ENCODE data around the gene RALGAPB. TPM values are rescaled to one million over a fixed set of nuclear protein-coding genes. Genes with fewer than 3 reads are reported as not detected.

RALGAPB gene
- total and polyA plus RNA-seq, 2 experiments from 2014 or later = 10.2 to 40.4 TPM

- H3K4me1 ChIP-seq (ENCODE audit: insufficient read depth) = no peaks in the 10 kb centered on the region
- H2AFZ ChIP-seq = no peak overlapping the region
- no peak overlapping the region for H3K4me2 ChIP-seq
- H3K27me3 Mint-ChIP-seq (ENCODE audit: insufficient read depth, low read depth, poor library complexity) = no peaks in the 10 kb centered on the region
- H3K4me3 Mint-ChIP-seq = no peak overlapping the region
- no peaks in the 10 kb centered on the region for H3K9me2 ChIP-seq (ENCODE audit: insufficient read depth)
- no peaks in the 10 kb centered on the region for H3K27me3 ChIP-seq (ENCODE audit: insufficient read depth)
- H3K36me3 ChIP-seq (ENCODE audit: insufficient read depth) = peaks cover 17% of the 10 kb centered on the region
- H3K9me3 Mint-ChIP-seq = no peaks in the 10 kb centered on the region
- DNase-seq (ENCODE audit: low spot score) (no peak), ATAC-seq (no peak)
- H4K20me1 ChIP-seq (replicated peaks; ENCODE audit: insufficient read depth) = no peaks in the 10 kb centered on the region
- H3K4me1 Mint-ChIP-seq = 0 out of 3 replicates have a peak, but pooled peaks cover 4% of the 10 kb centered on the region
- TF ChIP-seq CREB1 (CRISPR knock-in tag; IDR thresholded peaks at IDR 0.05; ENCODE audit: low read depth) (no peak), EZH2phosphoT487 (IDR thresholded peaks at IDR 0.05; ENCODE audit: unreplicated experiment) (no peak), POLR2AphosphoS5 (IDR thresholded peaks at IDR 0.05; ENCODE audit: low read depth) (no peak), ETS1 (IDR thresholded peaks at IDR 0.05) (no peak), REST (IDR thresholded peaks at IDR 0.05; ENCODE audit: unreplicated experiment) (no peak), ZNF462 (CRISPR knock-in tag; IDR thresholded peaks at IDR 0.05) (no peak), NANOG (IDR thresholded peaks at IDR 0.05; ENCODE audit: borderline replicate concordance) (no peak), EZH2 (IDR thresholded peaks at IDR 0.05; ENCODE audit: low read depth, unreplicated experiment) (no peak), ZNF331 (CRISPR knock-in tag; IDR thresholded peaks at IDR 0.05; ENCODE audit: low read depth) (no peak), STAT1 (IDR thresholded peaks at IDR 0.05; ENCODE audit: unreplicated experiment) (no peak), CTCF (conservative IDR thresholded peaks at IDR 0.05; ENCODE audit: low read depth in 2 of 2) (no peak), ZNF114 (CRISPR knock-in tag; IDR thresholded peaks at IDR 0.05) (no peak), JUNB (IDR thresholded peaks at IDR 0.05; ENCODE audit: unreplicated experiment) (no peak)
- no peak overlapping the region for H3K27ac ChIP-seq (ENCODE audit: low read depth)
- H3K36me3 Mint-ChIP-seq (ENCODE audit: low read depth) = peaks cover 28% of the 10 kb centered on the region
- no peak overlapping the region for H3K27ac Mint-ChIP-seq
- no peak overlapping the region for H3K4me3 ChIP-seq
- H3K79me2 ChIP-seq (replicated peaks; ENCODE audit: insufficient read depth) = no peaks in the 10 kb centered on the region
- no peaks in the 10 kb centered on the region for H3F3A ChIP-seq (replicated peaks; ENCODE audit: low read depth)
These were observed 84.5 kb downstream of the RALGAPB start for GRCh38 chr20:38557174-38557573.

Data from GM23338 (cell line).